TTC549 (cell line): ENCODE measurements around the gene TBX21.

Experiments used
- FAIRE-seq: peaks from 2 replicates; lab custom pipeline; 2012; peaks lifted over from hg19 to GRCh38; lab: Jason Lieb, UNC

The TBX21 gene

GRCh38 chr17:47698749-47699535 lies 34.1 kb upstream of the TBX21 start:
- no peak for FAIRE-seq

- no peak for FAIRE-seq
Measured at GRCh38 chr17:47699536-47699840, 33.5 kb upstream of the TBX21 start.

DNA sequence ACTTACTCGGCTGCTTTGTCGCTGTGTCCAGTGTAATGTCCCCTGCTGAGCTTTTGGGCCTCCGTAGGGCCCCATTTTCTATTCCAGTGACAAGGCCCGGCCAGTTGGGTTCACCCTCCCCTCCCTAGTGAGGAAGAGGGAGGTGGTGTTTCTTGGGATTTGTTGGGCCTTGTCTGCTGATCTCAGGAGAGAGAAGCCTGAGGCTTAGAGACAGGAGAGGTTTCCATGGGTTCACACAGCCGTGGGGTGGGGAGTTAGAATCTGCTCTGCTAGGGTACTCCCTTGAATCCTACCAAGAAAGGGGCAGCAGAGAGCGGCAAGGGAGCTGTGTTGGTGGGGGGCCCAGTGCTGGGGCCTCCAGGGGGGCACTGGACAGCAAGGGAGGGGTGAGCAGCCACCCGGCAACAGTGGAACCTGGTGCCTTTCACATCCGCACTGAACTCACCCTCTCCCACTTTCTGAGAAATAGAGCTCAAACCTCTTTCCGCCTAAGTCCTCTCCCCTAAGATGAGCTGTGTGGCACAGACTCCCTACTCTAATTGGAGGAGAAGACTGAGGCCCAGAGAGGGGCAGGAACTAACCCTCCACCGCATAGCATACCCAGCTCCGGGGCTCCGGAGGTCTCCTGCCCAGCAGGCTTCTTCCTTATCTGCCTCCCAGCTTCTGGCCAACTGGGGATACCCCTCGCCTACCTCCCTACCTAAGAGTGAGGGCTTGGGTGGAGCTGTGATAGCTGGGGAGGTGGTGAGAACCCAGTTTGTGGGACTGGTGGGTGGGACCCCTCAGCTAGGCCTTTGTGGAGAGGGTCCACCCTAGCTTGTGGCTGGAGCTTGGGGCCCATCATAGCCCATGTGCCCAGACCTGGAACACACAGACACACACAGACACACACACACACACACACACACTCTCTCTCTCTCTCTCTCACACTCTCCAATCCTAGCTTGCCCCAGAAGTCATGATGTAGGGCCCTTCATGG lies 32.3 kb upstream of the TBX21 start:
- no peak for FAIRE-seq

DNA sequence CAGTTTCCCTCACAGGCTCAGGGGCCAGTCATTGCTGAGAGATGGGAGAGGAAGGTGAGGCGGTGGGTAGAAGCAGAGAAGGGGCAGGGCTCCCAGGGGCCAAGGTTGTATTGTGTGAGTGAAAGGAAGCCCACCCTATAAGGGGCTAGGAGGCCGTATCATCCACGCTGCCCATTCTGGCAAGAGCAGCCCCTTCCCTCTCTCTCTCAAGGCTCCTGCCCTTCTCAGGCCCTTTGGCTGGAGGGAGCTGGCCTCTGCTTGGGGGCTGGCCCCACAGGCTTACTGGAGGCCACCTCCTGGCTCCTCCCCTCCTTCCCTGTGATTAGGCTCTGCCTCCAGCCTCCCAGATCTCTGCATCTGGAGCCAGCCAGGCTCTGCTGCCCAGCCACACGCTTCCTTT lies 31.4 kb upstream of the TBX21 start:
- FAIRE-seq: no peak

- no peak for FAIRE-seq
Measured at GRCh38 chr17:47702391-47702995, 30.5 kb upstream of the TBX21 start.

DNA sequence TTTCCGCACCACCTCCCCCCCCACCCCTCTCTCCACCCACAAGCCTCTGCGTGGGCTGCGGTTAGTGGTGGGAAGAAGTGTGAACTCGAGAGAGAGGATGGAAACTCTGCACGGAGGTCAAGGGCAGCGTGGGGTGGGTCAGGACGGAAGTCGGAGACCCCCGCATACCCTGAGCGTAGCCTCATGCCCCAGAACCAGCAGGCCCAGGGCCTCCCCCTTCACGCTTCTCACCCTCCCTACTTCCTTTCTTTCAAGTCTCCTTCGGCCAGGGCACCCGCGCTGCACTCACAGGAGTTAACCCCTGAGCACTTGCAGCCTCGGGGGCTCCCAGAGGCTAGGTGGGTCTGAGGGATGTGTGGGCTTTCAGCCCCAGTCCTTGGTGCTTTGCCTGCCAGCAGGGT lies 29.8 kb upstream of the TBX21 start:
- no peak for FAIRE-seq

- no peak for FAIRE-seq
Measured at GRCh38 chr17:47703671-47704070, 29.4 kb upstream of the TBX21 start.

DNA sequence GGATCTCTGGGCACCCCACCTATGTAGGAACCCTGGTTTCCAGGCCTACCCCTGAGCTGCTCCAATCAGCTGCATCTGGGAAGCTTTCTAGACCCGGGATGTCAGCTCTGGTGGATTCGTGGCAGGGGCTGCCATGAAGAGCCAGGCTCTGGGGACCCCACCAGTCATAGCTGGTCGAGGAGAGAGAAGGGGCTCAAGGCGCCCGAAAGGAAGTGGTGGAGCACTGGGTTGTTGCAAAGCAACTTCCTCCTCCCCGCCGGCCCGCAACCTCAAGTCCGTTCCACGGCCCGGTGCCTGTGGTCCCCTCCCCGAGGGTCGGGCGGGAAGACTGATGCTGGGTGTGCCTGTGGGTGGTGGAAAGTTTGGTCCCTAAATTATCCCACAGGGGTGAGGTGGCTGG lies 28.9 kb upstream of the TBX21 start:
- no peak for FAIRE-seq

GRCh38 chr17:47704736-47705135 lies 28.3 kb upstream of the TBX21 start:
- no peak for FAIRE-seq

- no peak for FAIRE-seq
Measured at GRCh38 chr17:47705536-47706530, 27.2 kb upstream of the TBX21 start.

DNA sequence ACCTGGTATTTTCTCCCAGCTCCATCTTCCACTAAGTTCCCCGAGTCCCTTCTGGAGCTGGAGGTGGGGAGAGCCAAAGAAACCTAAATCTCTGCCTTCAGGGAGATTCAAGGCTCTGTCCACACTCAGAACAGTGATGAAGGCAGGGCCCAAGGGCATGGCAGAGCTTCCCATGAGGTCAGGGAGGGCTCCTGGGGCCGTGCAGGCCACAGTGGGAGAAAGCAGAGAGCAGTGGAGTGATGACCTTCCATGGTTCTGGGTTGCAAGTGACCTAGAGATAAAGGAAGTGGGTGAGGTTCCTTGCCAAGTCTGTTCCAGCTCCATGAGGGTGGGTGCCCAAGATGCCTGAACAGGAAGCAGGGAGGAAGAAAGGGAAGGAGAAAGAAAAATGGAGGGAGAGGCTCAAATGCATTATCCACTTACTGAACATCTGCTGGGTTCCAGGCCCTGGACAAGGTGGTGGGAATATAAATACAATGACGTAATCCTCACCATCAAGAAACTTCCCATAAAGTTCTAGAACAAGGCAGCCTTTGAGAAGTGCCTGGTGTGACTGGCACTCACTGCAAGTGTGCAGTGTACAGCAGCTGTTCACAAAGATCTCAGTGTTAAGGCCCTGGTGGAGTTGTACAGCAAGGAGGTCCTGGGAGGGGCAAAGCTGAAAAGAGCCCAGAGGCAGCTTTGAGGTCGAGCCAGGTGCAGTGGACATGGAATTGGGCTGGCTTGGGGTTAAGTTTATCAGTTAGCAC lies 25.8 kb upstream of the TBX21 start:
- no peak for FAIRE-seq

DNA sequence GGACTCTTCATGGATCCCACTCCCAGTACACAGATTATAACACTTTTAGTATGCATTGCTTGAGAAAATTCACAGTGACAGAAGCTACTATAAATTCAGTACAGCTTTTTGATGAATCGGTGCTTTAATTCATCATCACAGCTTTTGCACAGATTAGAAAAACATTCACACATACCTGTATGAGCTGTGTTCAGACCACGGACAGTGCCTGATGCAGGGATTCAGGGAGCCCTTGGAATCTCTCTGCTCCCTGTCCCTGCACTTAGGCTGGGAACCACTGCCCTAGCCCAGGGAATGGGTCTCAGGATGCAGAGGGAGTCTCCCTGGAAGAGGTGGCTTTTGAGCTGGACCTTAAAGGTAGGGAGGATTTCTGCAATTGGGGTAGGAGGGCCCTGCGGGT lies 25.2 kb upstream of the TBX21 start:
- FAIRE-seq: no peak

- FAIRE-seq: no peak
Measured at GRCh38 chr17:47708312-47708863, 24.6 kb upstream of the TBX21 start.

DNA sequence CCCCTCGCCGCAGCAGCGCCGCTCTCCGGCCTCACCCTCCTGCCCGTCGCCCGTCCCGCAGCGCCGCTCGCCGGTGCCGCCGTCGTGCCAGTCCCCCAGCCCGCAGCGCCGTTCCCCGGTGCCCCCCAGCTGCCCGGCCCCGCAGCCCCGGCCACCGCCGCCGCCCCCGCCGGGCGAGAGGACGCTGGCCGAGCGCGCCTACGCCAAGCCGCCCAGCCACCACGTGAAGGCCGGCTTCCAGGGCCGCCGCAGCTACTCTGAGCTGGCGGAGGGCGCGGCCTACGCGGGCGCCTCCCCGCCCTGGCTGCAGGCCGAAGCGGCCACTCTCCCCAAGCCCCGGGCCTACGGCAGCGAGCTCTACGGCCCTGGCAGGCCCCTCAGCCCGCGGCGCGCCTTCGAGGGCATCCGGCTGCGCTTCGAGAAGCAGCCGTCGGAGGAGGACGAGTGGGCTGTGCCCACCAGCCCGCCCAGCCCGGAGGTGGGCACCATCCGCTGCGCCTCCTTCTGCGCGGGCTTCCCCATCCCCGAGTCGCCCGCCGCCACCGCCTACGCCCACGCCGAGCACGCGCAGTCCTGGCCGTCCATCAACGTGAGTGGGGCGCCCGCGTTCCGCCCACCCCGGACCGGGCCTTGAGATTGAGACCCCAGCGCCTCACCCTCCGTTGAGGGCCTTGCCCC lies 24.0 kb upstream of the TBX21 start:
- no peak for FAIRE-seq

DNA sequence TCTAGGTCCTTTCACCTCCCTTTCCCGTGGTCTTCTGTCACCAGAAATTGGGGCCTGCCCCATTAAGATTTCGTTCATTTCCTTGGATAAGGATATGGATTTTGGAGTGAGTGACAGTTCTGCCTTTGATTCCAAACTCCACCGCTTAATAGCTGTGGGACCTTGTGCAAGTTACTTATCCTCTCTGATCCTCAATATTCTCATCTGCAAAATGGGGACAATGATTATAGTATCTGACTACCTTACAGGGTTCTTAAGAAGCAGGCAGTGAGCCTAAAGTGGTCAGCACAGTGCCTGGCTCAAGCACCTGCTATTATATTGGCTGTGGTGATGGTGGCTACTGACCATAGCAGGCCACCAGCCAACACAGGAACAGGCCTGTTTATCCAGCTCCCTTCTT lies 23.4 kb upstream of the TBX21 start:
- no peak for FAIRE-seq

DNA sequence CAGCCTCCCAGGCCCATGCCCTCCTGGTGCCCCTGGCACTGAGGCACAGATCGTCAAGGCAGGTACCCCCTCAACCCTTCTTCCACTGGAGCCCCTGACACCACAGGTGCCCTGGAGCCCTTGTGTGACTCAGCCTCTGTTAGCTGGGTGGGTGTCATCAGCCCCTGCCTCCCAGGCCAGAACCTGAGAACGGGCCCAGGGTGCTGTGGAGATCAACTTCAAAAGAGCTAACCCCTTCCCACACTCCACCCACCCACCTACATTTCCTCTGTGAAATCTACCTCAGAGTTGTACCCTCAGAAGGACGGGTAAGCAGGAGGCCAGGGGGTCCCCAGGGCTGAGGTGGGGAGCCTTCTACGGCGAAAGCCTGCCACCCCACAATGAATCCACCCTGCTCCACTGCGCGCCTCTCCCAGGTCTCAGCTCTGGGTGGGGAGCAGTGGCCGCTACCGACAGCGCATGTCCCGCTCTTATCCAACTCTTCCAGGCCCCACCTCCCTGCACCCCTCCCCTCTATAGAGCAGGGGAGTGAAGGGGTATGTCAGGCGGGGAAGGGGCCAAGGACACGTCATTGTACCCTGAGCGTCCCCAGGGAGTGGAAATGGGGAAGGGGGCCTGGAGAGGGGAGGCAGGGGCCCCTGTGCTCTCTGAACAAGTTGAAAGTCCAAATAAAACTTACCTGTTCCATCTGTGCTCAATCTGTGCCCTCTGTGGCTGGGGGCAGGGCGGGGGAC lies 21.5 kb upstream of the TBX21 start:
- no peak for FAIRE-seq

- FAIRE-seq: no peak
Measured at GRCh38 chr17:47712330-47713023, 20.6 kb upstream of the TBX21 start.

DNA sequence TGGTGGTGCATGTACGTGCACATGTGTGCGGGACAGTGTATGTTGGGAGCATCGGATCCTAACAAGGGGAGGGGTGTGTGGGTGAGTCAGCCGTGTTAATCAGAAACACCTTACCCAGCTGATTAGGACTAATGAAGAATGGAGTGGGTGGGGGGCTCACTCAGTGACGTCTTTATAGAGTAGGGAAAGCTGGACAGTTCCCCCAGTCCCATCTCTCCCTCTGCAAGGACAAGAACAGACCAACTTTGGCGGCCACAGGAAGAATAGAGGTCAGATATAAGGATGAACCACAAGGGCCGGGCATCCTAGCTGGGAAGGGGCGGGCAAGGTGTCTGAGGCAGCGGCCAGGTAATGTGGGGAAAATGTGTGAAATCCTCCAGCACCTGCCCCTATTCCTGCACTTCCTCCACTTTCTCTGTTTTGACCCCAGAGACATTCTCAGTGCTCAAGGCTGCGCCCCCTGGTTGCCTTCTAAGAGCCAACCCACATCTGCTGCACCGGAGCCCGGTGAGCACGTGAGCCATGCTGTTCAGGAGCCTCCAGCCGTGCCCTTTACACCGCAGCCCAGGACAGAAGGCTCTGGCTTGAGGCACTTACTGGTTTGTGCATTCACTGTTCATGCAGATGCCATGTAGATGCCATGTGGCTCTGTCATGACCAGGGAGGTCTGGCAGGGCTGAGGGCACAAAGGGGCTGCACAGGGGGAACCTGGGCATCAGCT lies 18.9 kb upstream of the TBX21 start:
- no peak for FAIRE-seq
